Measurements from ENCODE around the gene DNAH17. TPM values are rescaled to one million over a fixed set of nuclear protein-coding genes. Genes with fewer than 3 reads are reported as not detected.

DNAH17 gene
- total and polyA plus RNA-seq, 2 donors (not counting 3 experiments of a cell fraction or from before 2014, with no cell fraction given), result not detected

DNA sequence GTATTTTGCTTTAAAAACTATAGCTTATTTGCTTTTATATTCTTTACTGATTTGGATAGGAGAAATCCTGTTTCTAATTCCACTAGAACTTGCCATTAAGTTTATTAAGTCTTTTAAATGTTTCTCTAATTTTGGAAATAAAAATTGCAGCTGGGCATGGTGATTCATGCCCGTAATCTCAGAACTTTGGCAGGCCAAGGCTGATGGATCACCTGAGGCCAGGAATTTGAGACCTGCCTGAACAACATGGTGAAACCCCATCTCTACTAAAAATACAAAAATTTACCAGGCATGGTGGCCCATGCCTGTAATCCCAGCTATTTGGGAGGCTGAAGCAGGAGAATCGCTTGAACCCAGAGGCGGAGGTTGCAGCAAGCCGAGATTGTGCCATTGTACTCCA, 30.7 kb downstream of the DNAH17 start:
- dilution Hi-C loops (cut with MboI; ENCODE audit: extremely low pct_ligation_motif_present, low sequenced_read_pairs), result no loop called here
- Histone ChIP-seq H3K79me2 (ENCODE audit: control insufficient read depth, insufficient read depth, low read length) (no peaks in the 10 kb centered on the region), H3K27me3 (ENCODE audit: control insufficient read depth in 2 of 2, insufficient read depth in 2 of 2, low read length in 2 of 2) (no peaks in the 10 kb centered on the region), H3K4me1 (ENCODE audit: control insufficient read depth, extremely low read depth, insufficient read depth, low read length) (no peaks in the 10 kb centered on the region), H3K36me3 (ENCODE audit: control insufficient read depth in 2 of 2, extremely low read depth in 1 of 2, insufficient read depth in 2 of 2, low read length in 2 of 2) (no peaks in the 10 kb centered on the region), H3K9me1 (replicated peaks; ENCODE audit: control insufficient read depth, extremely low read depth, insufficient read depth, low read length) (no peaks in the 10 kb centered on the region), H4K20me1 (replicated peaks; ENCODE audit: control insufficient read depth, extremely low read depth, insufficient read depth, low read length) (no peaks in the 10 kb centered on the region), H3K4me2 (ENCODE audit: insufficient read depth, low read length) (no peak overlapping the region), H3K27ac (ENCODE audit: insufficient read depth, low read depth, low read length) (no peak overlapping the region), H2AFZ (ENCODE audit: low read depth, low read length) (no peak overlapping the region), H3K9me3 (replicated peaks; ENCODE audit: control insufficient read depth, insufficient read depth, low read length) (no peaks in the 10 kb centered on the region), H3K4me3 (replicated peaks in 1 of 3; ENCODE audit: insufficient read depth in 1 of 3, low read depth in 1 of 3, low read length in 3 of 3) (no peak overlapping the region), H3K9ac (replicated peaks; ENCODE audit: extremely low read depth, insufficient read depth, low read length) (no peak overlapping the region)
- intact Hi-C loops (cut with micrococcal nuclease), result no loop called here
- no peak for FAIRE-seq
- no peak for DNase-seq (ENCODE audit: low read depth, low spot score)
- POLR2A ChIA-PET, result no interaction called here
- TF ChIP-seq, protein P1, sequence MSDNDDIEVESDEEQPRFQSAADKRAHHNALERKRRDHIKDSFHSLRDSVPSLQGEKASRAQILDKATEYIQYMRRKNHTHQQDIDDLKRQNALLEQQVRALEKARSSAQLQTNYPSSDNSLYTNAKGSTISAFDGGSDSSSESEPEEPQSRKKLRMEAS (IDR thresholded peaks at IDR 0.05; ENCODE audit: insufficient read depth, insufficient read length), result no peak
- no peak for TF ChIP-seq EZH2 (IDR thresholded peaks at IDR 0.05; ENCODE audit: borderline replicate concordance, low read depth, low read length, severe bottlenecking)
- no peak for TF ChIP-seq POLR2A (IDR thresholded peaks at IDR 0.05; ENCODE audit: low read depth, low read length)
- TF ChIP-seq POLR2AphosphoS5 (IDR thresholded peaks at IDR 0.05; ENCODE audit: insufficient read depth, low read depth, low read length), result no peak
- TF ChIP-seq GATA2 (IDR thresholded peaks at IDR 0.05; ENCODE audit: insufficient read depth, insufficient read length, low read depth, low read length), result no peak
- TF ChIP-seq, protein P2, sequence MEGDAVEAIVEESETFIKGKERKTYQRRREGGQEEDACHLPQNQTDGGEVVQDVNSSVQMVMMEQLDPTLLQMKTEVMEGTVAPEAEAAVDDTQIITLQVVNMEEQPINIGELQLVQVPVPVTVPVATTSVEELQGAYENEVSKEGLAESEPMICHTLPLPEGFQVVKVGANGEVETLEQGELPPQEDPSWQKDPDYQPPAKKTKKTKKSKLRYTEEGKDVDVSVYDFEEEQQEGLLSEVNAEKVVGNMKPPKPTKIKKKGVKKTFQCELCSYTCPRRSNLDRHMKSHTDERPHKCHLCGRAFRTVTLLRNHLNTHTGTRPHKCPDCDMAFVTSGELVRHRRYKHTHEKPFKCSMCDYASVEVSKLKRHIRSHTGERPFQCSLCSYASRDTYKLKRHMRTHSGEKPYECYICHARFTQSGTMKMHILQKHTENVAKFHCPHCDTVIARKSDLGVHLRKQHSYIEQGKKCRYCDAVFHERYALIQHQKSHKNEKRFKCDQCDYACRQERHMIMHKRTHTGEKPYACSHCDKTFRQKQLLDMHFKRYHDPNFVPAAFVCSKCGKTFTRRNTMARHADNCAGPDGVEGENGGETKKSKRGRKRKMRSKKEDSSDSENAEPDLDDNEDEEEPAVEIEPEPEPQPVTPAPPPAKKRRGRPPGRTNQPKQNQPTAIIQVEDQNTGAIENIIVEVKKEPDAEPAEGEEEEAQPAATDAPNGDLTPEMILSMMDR (IDR thresholded peaks at IDR 0.05; ENCODE audit: extremely low read depth in 1 of 2, insufficient read depth in 1 of 2, low read depth in 1 of 2, low read length in 2 of 2), result no peak
- TF ChIP-seq JUN (IDR thresholded peaks at IDR 0.05; ENCODE audit: borderline replicate concordance, insufficient read depth, insufficient read length, low read depth), result no peak
- TF ChIP-seq FOS (IDR thresholded peaks at IDR 0.05; ENCODE audit: borderline replicate concordance, insufficient read depth, low read length), result no peak
- no peak for TF ChIP-seq MYC (IDR thresholded peaks at IDR 0.05; ENCODE audit: low read depth, low read length)
- CTCF ChIA-PET, result no interaction called here
- no TSS peak for BruUV-seq (replicated peaks)

Measured in endothelial cell of umbilical vein (primary cell).